Osteocyte (in vitro differentiated cells): Measurements from ENCODE around the gene HFE. TPM values are rescaled to one million over a fixed set of nuclear protein-coding genes. Genes with fewer than 3 reads are reported as not detected.
A peak's percentile ranks its signal among the peaks of the same experiment; 100 is the strongest.
"Not testable (repeated sequence)": the region's sequence is repeated elsewhere in the genome, so short reads cannot be mapped to it uniquely, and the experiment has no call there.

Source experiments
- DNase-seq: peaks from one replicate; pipeline ENCODE4 v3.0.0; 2021; ENCODE audit warnings: mixed read lengths; ENCODE audit not compliant: unreplicated experiment; ENCODE audit errors: extremely low spot score
- H3K27ac Mint-ChIP-seq: one replicate; pipeline ENCODE4 v1.8.0; 2021; ENCODE audit warnings: mild to moderate bottlenecking, mixed read lengths; ENCODE audit not compliant: unreplicated experiment
- H3K27me3 Mint-ChIP-seq: one replicate; pipeline ENCODE4 v1.8.0; 2021; ENCODE audit warnings: mixed read lengths; ENCODE audit not compliant: unreplicated experiment
- H3K36me3 Mint-ChIP-seq: one replicate; pipeline ENCODE4 v1.8.0; 2021; ENCODE audit warnings: mixed read lengths; ENCODE audit not compliant: unreplicated experiment
- H3K4me1 Mint-ChIP-seq: one replicate; pipeline ENCODE4 v1.8.0; 2021; ENCODE audit warnings: mixed read lengths; ENCODE audit not compliant: unreplicated experiment
- H3K4me3 Mint-ChIP-seq: one replicate; pipeline ENCODE4 v1.8.0; 2021; ENCODE audit warnings: mild to moderate bottlenecking, moderate library complexity, mixed read lengths; ENCODE audit not compliant: unreplicated experiment
- H3K9me3 Mint-ChIP-seq: one replicate; pipeline ENCODE4 v1.8.0; 2021; ENCODE audit warnings: mixed read lengths; ENCODE audit not compliant: unreplicated experiment
- CTCF ChIP-seq: fragments of 200-600 bp; sonication (generic); IDR thresholded peaks from 2 replicates; pipeline ENCODE4 v1.5.0; 2021; ENCODE audit warnings: antibody characterized with exemption, mild to moderate bottlenecking, moderate library complexity
- total RNA-seq: library from RNA; stranded (reverse); gene quantifications from 2 replicates; pipeline ENCODE4 v1.2.1, GENCODE V29; 2021

HFE gene
- total RNA-seq, 1 donor from 2014 or later: 6.2 TPM

GRCh38 chr6:26057899-26058298 lies 29.3 kb upstream of the HFE start:
- Mint-ChIP-seq H3K4me3 (no peak overlapping the region), H3K27ac (peak overlapping the region; percentile 98), H3K36me3 (no peaks in the 10 kb centered on the region), H3K27me3 (peaks cover under 1% of the 10 kb centered on the region), H3K4me1 (peaks cover 17% of the 10 kb centered on the region), H3K9me3 (no peaks in the 10 kb centered on the region)
- DNase-seq: no peak
- TF ChIP-seq CTCF: no peak

- not testable (repeated sequence) for H3K27ac Mint-ChIP-seq, DNase-seq, H3K4me3 Mint-ChIP-seq, H3K36me3 Mint-ChIP-seq, H3K9me3 Mint-ChIP-seq, H3K27me3 Mint-ChIP-seq
- peaks cover 15% of the 10 kb centered on the region for H3K4me1 Mint-ChIP-seq
These were observed 28.7 kb upstream of the HFE start for GRCh38 chr6:26058477-26059033.

- Mint-ChIP-seq H3K4me1 (peaks cover 10% of the 10 kb centered on the region), H3K9me3 (no peaks in the 10 kb centered on the region), H3K27ac (no peak overlapping the region), H3K27me3 (peaks cover 4% of the 10 kb centered on the region), H3K36me3 (no peaks in the 10 kb centered on the region), H3K4me3 (no peak overlapping the region)
- no peak for TF ChIP-seq CTCF
- DNase-seq: no peak
These were observed 27.3 kb upstream of the HFE start for GRCh38 chr6:26059941-26060340.

- Mint-ChIP-seq H3K4me1 (peaks cover 6% of the 10 kb centered on the region), H3K27ac (no peak overlapping the region), H3K4me3 (no peak overlapping the region), H3K9me3 (no peaks in the 10 kb centered on the region), H3K36me3 (no peaks in the 10 kb centered on the region), H3K27me3 (peaks cover 8% of the 10 kb centered on the region)
- peak; percentile 75 for TF ChIP-seq CTCF
- no peak for DNase-seq
These were observed 22.5 kb upstream of the HFE start for GRCh38 chr6:26064619-26065257.

GRCh38 chr6:26065952-26066380 lies 21.3 kb upstream of the HFE start:
- DNase-seq: no peak
- Mint-ChIP-seq H3K4me1 (peaks cover 6% of the 10 kb centered on the region), H3K27ac (peak overlapping the region; percentile 66), H3K27me3 (peaks cover 8% of the 10 kb centered on the region), H3K4me3 (no peak overlapping the region), H3K9me3 (no peaks in the 10 kb centered on the region), H3K36me3 (no peaks in the 10 kb centered on the region)
- TF ChIP-seq CTCF: peak; percentile 88
